ENCODE measurements around the gene SPSB2. TPM values are rescaled to one million over a fixed set of nuclear protein-coding genes. Genes with fewer than 3 reads are reported as not detected.

SPSB2 gene
- total RNA-seq, 1 experiment from 2014 or later = 8.1 TPM

DNA sequence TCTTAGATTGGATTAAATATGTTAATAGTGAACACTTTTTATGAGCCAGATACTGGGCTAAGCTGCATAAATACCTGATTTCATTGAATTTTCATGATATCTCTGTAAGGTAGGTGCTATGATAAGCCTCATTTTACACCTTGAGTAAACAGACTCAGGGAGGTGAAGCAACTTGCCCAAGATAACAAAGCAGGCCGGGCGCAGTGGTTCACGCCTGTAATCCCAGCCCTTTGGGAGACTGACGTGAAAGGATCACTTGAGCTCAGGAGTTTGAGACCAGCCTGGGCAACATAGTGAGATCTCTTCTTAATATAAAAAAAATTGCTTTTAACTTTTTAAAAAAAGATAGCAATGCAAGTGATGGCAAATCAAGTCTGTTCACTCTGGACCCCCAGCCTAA is 31.0 kb downstream of the SPSB2 start:
- no peaks in the 10 kb centered on the region for H3K27me3 ChIP-seq (replicated peaks; ENCODE audit: insufficient read depth, low read depth, low read length, poor library complexity)
- no peak for TF ChIP-seq EZH2 (IDR thresholded peaks at IDR 0.05; ENCODE audit: borderline replicate concordance, low read depth, low read length, poor library complexity, severe bottlenecking)
- TF ChIP-seq, protein P1, sequence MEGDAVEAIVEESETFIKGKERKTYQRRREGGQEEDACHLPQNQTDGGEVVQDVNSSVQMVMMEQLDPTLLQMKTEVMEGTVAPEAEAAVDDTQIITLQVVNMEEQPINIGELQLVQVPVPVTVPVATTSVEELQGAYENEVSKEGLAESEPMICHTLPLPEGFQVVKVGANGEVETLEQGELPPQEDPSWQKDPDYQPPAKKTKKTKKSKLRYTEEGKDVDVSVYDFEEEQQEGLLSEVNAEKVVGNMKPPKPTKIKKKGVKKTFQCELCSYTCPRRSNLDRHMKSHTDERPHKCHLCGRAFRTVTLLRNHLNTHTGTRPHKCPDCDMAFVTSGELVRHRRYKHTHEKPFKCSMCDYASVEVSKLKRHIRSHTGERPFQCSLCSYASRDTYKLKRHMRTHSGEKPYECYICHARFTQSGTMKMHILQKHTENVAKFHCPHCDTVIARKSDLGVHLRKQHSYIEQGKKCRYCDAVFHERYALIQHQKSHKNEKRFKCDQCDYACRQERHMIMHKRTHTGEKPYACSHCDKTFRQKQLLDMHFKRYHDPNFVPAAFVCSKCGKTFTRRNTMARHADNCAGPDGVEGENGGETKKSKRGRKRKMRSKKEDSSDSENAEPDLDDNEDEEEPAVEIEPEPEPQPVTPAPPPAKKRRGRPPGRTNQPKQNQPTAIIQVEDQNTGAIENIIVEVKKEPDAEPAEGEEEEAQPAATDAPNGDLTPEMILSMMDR (conservative IDR thresholded peaks at IDR 0.05; ENCODE audit: low read depth, low read length) = no peak
- H3K4me3 ChIP-seq (ENCODE audit: low read depth, low read length, poor library complexity, severe bottlenecking) = no peak overlapping the region
- H3K36me3 ChIP-seq (ENCODE audit: insufficient read depth, low read length, poor library complexity, severe bottlenecking) = peaks cover 51% of the 10 kb centered on the region
- no TSS peak for BruUV-seq (replicated peaks)
- no peaks in the 10 kb centered on the region for H3K9me3 ChIP-seq (ENCODE audit: low read depth, low read length, poor library complexity, severe bottlenecking)
- H3K27ac ChIP-seq (ENCODE audit: low read depth, low read length, poor library complexity, severe bottlenecking) = no peak overlapping the region
- H3K4me1 ChIP-seq (ENCODE audit: insufficient read depth, low read length, poor library complexity, severe bottlenecking) = no peaks in the 10 kb centered on the region
- ChIA-PET CTCF (no interaction called here), POLR2A (ENCODE audit: low non-redundant PET) (interaction anchor here (0.9 kb wide), 1 partner anchor 10 kb away, joined by 5 read pairs; the partner anchor contains the start of gene USP5)
- intact Hi-C loops (cut with micrococcal nuclease; ENCODE audit: unreplicated experiment) = no loop called here
- no peak for DNase-seq (ENCODE audit: low spot score)

DNA sequence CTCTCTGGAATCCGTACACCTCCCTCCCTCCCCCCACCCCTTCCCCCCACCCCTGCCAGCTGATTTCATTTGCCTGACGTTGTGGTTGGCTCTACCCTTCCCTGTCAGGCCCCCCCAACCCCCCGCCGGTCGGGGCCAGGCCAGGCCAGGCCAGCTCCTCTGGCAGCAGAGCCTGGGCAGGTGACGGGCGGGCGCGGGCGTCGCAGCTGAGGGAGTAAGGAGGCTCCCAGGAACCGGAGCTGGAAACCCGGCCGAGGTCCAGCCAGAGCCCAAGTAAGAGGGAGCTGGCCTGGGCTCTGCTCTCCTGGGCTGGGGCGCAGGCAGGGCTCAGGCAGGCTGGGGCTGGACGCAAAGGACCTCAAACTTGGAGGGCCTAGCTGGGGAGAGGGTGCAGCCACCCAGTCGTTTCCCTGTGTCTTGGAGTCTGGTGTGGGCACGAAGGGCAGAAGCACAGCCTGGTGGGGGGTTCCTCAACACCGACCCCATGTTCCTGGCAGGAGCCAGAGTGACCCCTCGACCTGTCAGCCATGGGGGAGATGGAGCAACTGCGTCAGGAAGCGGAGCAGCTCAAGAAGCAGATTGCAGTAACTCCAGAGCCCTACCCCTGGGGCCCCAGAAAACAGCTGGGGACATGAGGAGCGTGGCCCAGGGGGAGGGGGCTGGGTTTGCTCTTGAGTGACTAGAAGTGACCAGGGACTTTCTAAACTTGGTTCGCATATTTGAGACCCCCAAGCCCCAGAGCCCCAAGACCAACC is 32.2 kb downstream of the SPSB2 start, which contains the start of gene GNB3:
Gene GNB3, plus strand, starts transcription at position 165 of the 755 bp plus-strand sequence. Its CDS starts 363 bp downstream, at position 528.
- intact Hi-C loops (cut with micrococcal nuclease; ENCODE audit: unreplicated experiment) = no loop called here
- Histone ChIP-seq H3K27ac (ENCODE audit: low read depth, low read length, poor library complexity, severe bottlenecking) (no peak within 1 kb of the TSS), H3K4me1 (ENCODE audit: insufficient read depth, low read length, poor library complexity, severe bottlenecking) (no peaks in the 10 kb centered on the region), H3K4me3 (ENCODE audit: low read depth, low read length, poor library complexity, severe bottlenecking) (no peak within 1 kb of the TSS), H3K27me3 (replicated peaks; ENCODE audit: insufficient read depth, low read depth, low read length, poor library complexity) (no peaks in the 10 kb centered on the region), H3K36me3 (ENCODE audit: insufficient read depth, low read length, poor library complexity, severe bottlenecking) (peaks cover 48% of the 10 kb centered on the region), H3K9me3 (ENCODE audit: low read depth, low read length, poor library complexity, severe bottlenecking) (no peaks in the 10 kb centered on the region)
- TF ChIP-seq, protein P1 (conservative IDR thresholded peaks at IDR 0.05; ENCODE audit: low read depth, low read length) = no peak
- no peak for TF ChIP-seq EZH2 (IDR thresholded peaks at IDR 0.05; ENCODE audit: borderline replicate concordance, low read depth, low read length, poor library complexity, severe bottlenecking)
- BruUV-seq (replicated peaks) = no TSS peak
- POLR2A ChIA-PET (ENCODE audit: low non-redundant PET) = interaction anchor here (0.9 kb wide), 1 partner anchor 11 kb away, joined by 5 read pairs; the partner anchor contains the start of gene USP5
- CTCF ChIA-PET = no interaction called here
- DNase-seq (ENCODE audit: low spot score) = no peak

DNA sequence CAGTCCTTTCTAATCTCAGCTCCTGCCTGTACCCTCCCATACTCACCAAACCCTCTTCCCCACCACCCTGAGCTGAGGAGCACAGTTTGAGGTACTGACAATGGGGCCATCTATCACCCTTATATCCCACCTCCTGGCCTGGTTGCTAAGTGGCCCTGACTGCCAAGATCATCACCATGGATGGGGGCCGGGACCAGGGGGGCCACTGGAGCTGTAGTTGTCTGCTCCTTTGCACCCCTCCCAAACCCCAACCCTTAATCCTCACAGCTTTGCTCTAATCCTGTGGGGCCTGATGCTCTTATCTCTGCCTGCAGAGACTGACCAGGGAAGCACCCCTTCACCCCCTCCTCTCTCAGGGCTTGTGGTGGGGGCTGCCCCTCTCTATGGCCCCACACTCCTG is 32.8 kb downstream of the SPSB2 start:
- Histone ChIP-seq H3K27ac (ENCODE audit: low read depth, low read length, poor library complexity, severe bottlenecking) (no peak overlapping the region), H3K36me3 (ENCODE audit: insufficient read depth, low read length, poor library complexity, severe bottlenecking) (peaks cover 43% of the 10 kb centered on the region)
- no TSS peak for BruUV-seq (replicated peaks)

More for the DNA sequence above, 32.8 kb downstream of the SPSB2 start:
- ChIA-PET POLR2A (ENCODE audit: low non-redundant PET) (no interaction called here), CTCF (no interaction called here)
- H3K27me3 ChIP-seq (replicated peaks; ENCODE audit: insufficient read depth, low read depth, low read length, poor library complexity) = no peaks in the 10 kb centered on the region
- no peaks in the 10 kb centered on the region for H3K9me3 ChIP-seq (ENCODE audit: low read depth, low read length, poor library complexity, severe bottlenecking)
- no peak for DNase-seq (ENCODE audit: low spot score)
- no peak overlapping the region for H3K4me3 ChIP-seq (ENCODE audit: low read depth, low read length, poor library complexity, severe bottlenecking)
- H3K4me1 ChIP-seq (ENCODE audit: insufficient read depth, low read length, poor library complexity, severe bottlenecking) = no peaks in the 10 kb centered on the region
- intact Hi-C loops (cut with micrococcal nuclease; ENCODE audit: unreplicated experiment) = no loop called here
- TF ChIP-seq, protein P1 (conservative IDR thresholded peaks at IDR 0.05; ENCODE audit: low read depth, low read length) = no peak
